Heart left ventricle (tissue), 16 donors: ENCODE results near the gene DOP1A. TPM values are rescaled to one million over a fixed set of nuclear protein-coding genes. Genes with fewer than 3 reads are reported as not detected.

Experiments used
- ATAC-seq, 4 donors: fragments of 200-7000 bp; cut with Tn5 transposase; one replicate each; pipeline ENCODE4 v1.9.1; 2020 to 2022; ENCODE audit warnings: moderate library complexity in 4 of 4, mild to moderate bottlenecking in 3 of 4, moderate number of reproducible peaks in 1 of 4
- DNase-seq, 5 donors: peaks; one replicate each; pipeline ENCODE4 v3.0.0-alpha.2; 2020
- H3K27ac ChIP-seq, 12 donors: fragments of 200-600 bp; sonication (generic) in 4 of 12; one replicate each; pipeline versions ENCODE4 v1.5.0 to v1.8.0; 2016 to 2022; ENCODE audit warnings: mild to moderate bottlenecking in 2 of 12
- H3K27me3 ChIP-seq, 9 donors: fragments of 200-600 bp; sonication (generic) in 2 of 9; one replicate each; pipeline versions ENCODE4 v1.5.1 to v1.8.0; 2016 to 2022; ENCODE audit warnings: mild to moderate bottlenecking in 3 of 9
- H3K36me3 ChIP-seq, 9 donors: fragments of 200-600 bp; sonication (generic) in 2 of 9; one replicate each; pipeline versions ENCODE4 v1.5.0 to v1.8.0; 2018 to 2022; ENCODE audit warnings: mild to moderate bottlenecking in 2 of 9
- H3K4me1 ChIP-seq, 12 donors: fragments of 200-600 bp; sonication (generic) in 4 of 12; one replicate each; pipeline versions ENCODE4 v1.5.0 to v1.8.0; 2016 to 2022; ENCODE audit warnings: mild to moderate bottlenecking in 3 of 12
- H3K4me3 ChIP-seq, 12 donors: fragments of 200-600 bp; sonication (generic) in 4 of 12; one replicate each; pipeline versions ENCODE4 v1.5.0 to v1.8.0; 2017 to 2022; ENCODE audit warnings: mild to moderate bottlenecking in 9 of 12, moderate library complexity in 4 of 12
- H3K9me3 ChIP-seq, 12 donors: fragments of 200-600 bp; sonication (generic) in 4 of 12; one replicate each; pipeline versions ENCODE4 v1.5.0 to v1.8.0; 2016 to 2022; ENCODE audit warnings: mild to moderate bottlenecking in 1 of 12
- POLR2A ChIP-seq, 2 donors: fragments of 450-650 bp; IDR thresholded peaks; one replicate each; pipeline ENCODE4 v1.6.1; 2017; ENCODE audit warnings: antibody characterized with exemption in 2 of 2, mild to moderate bottlenecking in 2 of 2, moderate library complexity in 2 of 2
- WGBS, 4 donors: extraction: QIAGEN DNeasy Blood & Tissue Kit in 2 of 4; methylation state at CpG; one replicate each; pipeline versions ENCODE4 v1.1.5 to v1.1.7; 2013 to 2018; 5-methylcytosine and 5-hydroxymethylcytosine counted together
- intact Hi-C, 10 donors: fragments of 100-400 bp; cut with DNase I; formaldehyde crosslinking; loops; one replicate each; pipeline versions ENCODE4 v1.11.1 to v1.14.2; 2022
- polyA plus RNA-seq, 2 donors: library from polyadenylated mRNA; stranded (reverse); fragments of 200-250 nt; gene quantifications; one replicate each; pipeline ENCODE4 v1.2.3, GENCODE V29; 2013
- total RNA-seq, 9 donors: library from RNA; depleted of rRNA in 2 of 9; stranded (reverse); fragments of >200 nt in 2 of 9; fragmentation: NEBNext Ultra II Directional in 3 of 9; extraction: Animal tissue kit (Norgen Biotek cat#: 25700) in 3 of 9; gene quantifications; one replicate each; pipeline versions ENCODE4 v1.1.0 to v1.2.4, GENCODE V29; 2016 to 2023
- TF ChIP-seq, protein P1 (sequence below), 12 donors: fragments of 200-600 bp; sonication (generic) in 4 of 12; IDR thresholded peaks; one replicate each; pipeline versions ENCODE4 v1.5.0 to v1.8.0; 2018 to 2022; ENCODE audit warnings: antibody characterized with exemption in 12 of 12, mild to moderate bottlenecking in 5 of 12
- donor health status: ischemic (EF 13 %, LVEDD 7.1; RV severe dilation, severe dysfunction).
- donor health status: healthy with polysubstance abuse.
- donor health status: DM: no; HTN: yes; CAD: no.
- donor health status: DM: no; HTN: no; CAD: no.
- donor health status: ischemic (EF 25% LVEDD 6.9; RV normal size, moderate dysfunction).
- donor health status: ischemic (EF 25% LVEDD 5.7; RV mildly dilated, moderate dysfunction).
- donor health status: healthy.
- donor health status: DM: yes; HTN: yes; CAD: no.
- donor health status: ischemic (EF 35%, LVEDD 5.7; RV mildly dilated, moderate dysfunction).
- donor health status: nonischemic (EF 11% LVEDD 7.7; RV severe dilation, severe dysfunction).
- donor health status: DM: yes; HTN: yes; CAD: no.
- donor health status: PGD.
- donor health status: ischemic (EF 29% LVEDD 5.4; RV normal size, mild dysfunction).
- donor health status: nonischemic (EF 23%, LVEDD 6.1; RV moderate dilation, normal function).

The DOP1A gene
- total and polyA plus RNA-seq, 11 donors: 5.0 to 25.7 (median 22.6) TPM

GRCh38 chr6:83119742-83120300 lies 52.4 kb downstream of the DOP1A start:
- Histone ChIP-seq H3K27me3 (no peaks in the 10 kb centered on the region), H3K36me3 (peaks cover 0 to 67% (median 65%) of the 10 kb centered on the region in 9 donors), H3K4me3 (no peak overlapping the region), H3K27ac (no peak overlapping the region), H3K4me1 (no peaks in the 10 kb centered on the region), H3K9me3 (no peaks in the 10 kb centered on the region)
- 85 to 93% (median 90%) methylated on average over 2 of the region's 2 CpGs for WGBS, 4 donors
- no peak for TF ChIP-seq POLR2A (IDR thresholded peaks at IDR 0.05)
- TF ChIP-seq, protein P1, sequence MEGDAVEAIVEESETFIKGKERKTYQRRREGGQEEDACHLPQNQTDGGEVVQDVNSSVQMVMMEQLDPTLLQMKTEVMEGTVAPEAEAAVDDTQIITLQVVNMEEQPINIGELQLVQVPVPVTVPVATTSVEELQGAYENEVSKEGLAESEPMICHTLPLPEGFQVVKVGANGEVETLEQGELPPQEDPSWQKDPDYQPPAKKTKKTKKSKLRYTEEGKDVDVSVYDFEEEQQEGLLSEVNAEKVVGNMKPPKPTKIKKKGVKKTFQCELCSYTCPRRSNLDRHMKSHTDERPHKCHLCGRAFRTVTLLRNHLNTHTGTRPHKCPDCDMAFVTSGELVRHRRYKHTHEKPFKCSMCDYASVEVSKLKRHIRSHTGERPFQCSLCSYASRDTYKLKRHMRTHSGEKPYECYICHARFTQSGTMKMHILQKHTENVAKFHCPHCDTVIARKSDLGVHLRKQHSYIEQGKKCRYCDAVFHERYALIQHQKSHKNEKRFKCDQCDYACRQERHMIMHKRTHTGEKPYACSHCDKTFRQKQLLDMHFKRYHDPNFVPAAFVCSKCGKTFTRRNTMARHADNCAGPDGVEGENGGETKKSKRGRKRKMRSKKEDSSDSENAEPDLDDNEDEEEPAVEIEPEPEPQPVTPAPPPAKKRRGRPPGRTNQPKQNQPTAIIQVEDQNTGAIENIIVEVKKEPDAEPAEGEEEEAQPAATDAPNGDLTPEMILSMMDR (IDR thresholded peaks at IDR 0.05): no peak
- ATAC-seq (no peak), DNase-seq (no peak)
- intact Hi-C loops: loop anchor here in 1 of 10 donors (5.0 kb wide), 1 partner anchor 53 kb away; the partner anchor contains the start of genes DOP1A and UBE3D

- Histone ChIP-seq H3K4me3 (no peak overlapping the region), H3K27ac (no peak overlapping the region), H3K4me1 (no peaks in the 10 kb centered on the region), H3K9me3 (no peaks in the 10 kb centered on the region), H3K27me3 (no peaks in the 10 kb centered on the region), H3K36me3 (peaks cover 0 to 100% (median 96%) of the 10 kb centered on the region in 9 donors)
- intact Hi-C loops: no loop called here
- no peak for DNase-seq
- no peak for ATAC-seq
- 94 to 99% (median 96%) methylated on average over 3 of the region's 3 CpGs for WGBS, 4 donors
- TF ChIP-seq, protein P1 (IDR thresholded peaks at IDR 0.05): no peak
- TF ChIP-seq POLR2A (IDR thresholded peaks at IDR 0.05): no peak
Observed at GRCh38 chr6:83124553-83124952, 57.1 kb downstream of the DOP1A start.

GRCh38 chr6:83125425-83125824 lies 58.0 kb downstream of the DOP1A start:
- intact Hi-C loops: no loop called here
- H3K27ac ChIP-seq: no peak overlapping the region

DNA sequence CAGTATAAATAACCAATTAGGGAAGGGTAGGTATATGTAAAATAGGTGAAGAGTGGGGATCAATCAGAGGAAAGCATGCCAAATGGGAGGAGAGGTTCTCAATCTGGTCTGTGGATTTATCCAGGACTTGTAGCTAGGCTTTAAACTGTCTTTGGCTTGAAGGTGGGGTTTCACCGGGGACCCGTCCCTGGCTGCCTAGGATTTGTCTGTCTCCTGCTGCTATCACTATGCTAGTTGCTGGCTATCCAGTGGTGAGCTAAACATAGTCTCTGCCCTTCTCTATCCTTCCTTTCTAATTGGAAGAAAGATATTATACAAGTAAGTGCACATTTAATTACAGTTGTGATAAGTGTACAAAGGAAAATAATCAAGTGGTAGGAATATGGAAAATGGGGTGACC lies 58.8 kb downstream of the DOP1A start:
- ATAC-seq (no peak), DNase-seq (no peak)
- H3K27ac ChIP-seq: no peak overlapping the region
- no peaks in the 10 kb centered on the region for H3K27me3 ChIP-seq
- H3K4me1 ChIP-seq: no peaks in the 10 kb centered on the region
- no peaks in the 10 kb centered on the region for H3K9me3 ChIP-seq
- intact Hi-C loops: no loop called here
- no peak overlapping the region for H3K4me3 ChIP-seq
- WGBS, 4 donors: 84 to 91% (median 88%) methylated on average over 2 of the region's 2 CpGs
- TF ChIP-seq POLR2A (IDR thresholded peaks at IDR 0.05): no peak
- TF ChIP-seq, protein P1 (IDR thresholded peaks at IDR 0.05): no peak
- H3K36me3 ChIP-seq: peaks cover 0 to 100% (median 96%) of the 10 kb centered on the region in 9 donors

More at GRCh38 chr6:83125425-83125824, 58.0 kb downstream of the DOP1A start:
- ATAC-seq: no peak
- Histone ChIP-seq H3K4me3 (no peak overlapping the region), H3K36me3 (peaks cover 0 to 100% (median 95%) of the 10 kb centered on the region in 9 donors), H3K4me1 (no peaks in the 10 kb centered on the region), H3K27me3 (no peaks in the 10 kb centered on the region), H3K9me3 (no peaks in the 10 kb centered on the region)
- no peak for DNase-seq
- TF ChIP-seq, protein P1 (IDR thresholded peaks at IDR 0.05): no peak
- no peak for TF ChIP-seq POLR2A (IDR thresholded peaks at IDR 0.05)
